CD4-positive, alpha-beta T cell treated with Interleukin-17A for 1 hour (primary cell): Measurements from ENCODE around the gene TRMO.

Experiments used
- DNase-seq: peaks from one replicate; pipeline ENCODE4 v3.0.0-alpha.2; 2020

Gene TRMO

DNA sequence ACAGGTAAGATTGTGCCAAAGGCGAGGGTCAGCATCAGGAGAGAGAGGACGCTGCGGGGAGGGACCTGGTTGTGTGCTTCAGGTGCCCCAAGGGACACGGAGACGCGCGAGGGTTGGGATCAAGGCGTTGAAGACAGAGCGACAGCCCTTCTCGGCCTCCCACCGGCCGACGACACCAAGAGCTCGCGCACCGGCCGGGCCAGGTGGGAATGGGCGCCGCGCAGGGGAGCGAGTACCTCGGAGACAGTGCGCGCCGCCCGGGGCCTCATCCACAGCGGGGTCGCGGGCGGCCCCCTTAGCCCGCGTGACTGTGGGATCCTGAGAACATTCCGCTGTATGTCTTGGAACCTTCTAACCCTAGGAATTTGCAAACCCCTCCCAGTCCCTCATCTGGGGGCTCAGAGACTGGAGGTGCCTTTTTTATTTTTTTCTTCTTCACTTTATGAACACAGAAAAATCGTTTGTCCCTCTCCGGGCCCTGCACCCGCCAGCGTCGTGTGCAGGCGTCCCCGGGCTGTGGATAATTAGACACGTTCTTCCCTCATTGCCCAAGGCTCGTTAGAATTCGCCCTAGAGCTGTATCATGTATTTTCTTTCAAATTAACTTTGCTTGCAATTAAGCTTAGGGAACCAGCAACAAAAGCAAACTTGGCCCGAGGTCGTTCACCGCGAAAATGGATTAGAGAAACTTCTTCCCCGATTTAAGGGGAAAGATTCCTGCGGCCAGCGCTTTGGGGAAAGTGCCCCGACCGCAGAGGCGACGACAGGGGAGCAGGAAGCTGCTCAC is 64.5 kb downstream of the TRMO start:
- DNase-seq: no peak

DNA sequence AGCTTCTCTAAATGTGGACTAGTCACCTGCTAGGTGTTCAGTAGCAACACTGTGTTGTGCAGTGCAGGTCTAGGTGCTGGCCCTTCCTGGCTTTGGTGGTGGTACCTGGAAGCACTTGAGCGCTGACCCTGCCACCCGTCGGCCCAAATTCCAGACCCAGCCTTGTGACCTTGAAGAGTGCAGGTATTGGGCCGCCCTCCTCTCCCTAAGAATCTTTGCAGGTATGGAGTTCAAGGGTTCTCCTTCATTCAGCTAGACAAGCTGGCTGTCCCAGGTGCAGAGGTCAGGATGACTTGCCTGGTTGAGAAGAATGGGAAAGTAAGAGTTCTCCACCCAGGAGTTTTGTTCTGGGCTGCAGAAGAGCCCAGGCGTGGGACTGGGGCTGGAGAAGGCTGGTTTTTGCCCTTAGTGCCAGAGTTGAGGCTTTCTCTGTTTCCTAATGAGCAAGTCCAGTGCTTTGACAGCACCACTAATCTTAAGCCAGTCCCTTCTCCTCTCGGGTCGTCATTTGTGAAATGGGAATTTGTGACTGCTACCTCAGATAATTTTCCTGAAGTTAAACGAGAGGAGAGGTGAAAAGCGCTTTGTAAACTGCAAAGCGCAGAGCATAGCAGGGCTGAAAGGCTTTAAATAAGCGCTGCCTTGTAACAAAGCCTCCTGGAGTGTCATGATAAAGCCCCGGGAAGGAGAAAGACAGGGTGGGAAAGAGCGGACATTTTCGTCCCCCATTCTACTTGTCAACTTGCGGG is 65.3 kb downstream of the TRMO start:
- no peak for DNase-seq

DNA sequence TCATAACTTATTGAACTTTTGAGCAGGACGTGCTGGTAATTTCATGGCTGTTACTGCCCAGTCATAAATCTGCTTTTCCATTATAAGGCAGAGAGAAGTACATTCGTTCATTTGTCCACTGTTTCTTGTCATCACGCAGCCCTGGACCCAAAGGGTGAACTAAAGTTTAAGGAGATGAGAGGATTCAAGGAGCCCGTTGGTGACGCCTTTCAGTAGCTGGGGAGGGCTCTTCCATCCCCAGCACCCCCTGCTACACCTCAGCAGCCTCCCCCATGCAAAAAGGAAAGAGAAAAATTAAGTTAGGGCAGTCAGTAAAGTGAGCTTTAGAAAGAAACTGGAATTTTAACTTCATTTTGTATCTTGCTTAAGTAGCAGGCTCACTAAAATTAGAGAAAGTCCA is 66.4 kb downstream of the TRMO start:
- no peak for DNase-seq

DNA sequence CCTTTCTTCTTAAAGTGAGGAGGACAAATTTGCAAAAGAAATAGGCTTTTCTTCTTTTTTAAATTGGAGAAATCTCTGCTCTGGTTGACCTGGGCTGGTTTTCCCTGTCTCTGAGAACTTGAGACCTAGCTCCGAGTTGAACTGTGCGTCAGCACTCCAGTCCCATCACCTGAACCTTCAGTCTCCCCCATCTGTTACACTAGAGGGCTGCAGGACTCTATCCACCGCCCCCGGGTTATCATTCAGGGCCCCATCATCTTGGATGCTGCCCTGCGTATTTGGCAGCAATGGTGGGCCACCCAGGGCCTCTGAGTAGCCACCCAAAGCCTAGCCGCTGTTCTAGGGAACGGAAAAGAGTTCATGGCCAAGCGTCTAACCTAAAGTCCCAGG is 66.8 kb downstream of the TRMO start:
- DNase-seq: no peak

DNA sequence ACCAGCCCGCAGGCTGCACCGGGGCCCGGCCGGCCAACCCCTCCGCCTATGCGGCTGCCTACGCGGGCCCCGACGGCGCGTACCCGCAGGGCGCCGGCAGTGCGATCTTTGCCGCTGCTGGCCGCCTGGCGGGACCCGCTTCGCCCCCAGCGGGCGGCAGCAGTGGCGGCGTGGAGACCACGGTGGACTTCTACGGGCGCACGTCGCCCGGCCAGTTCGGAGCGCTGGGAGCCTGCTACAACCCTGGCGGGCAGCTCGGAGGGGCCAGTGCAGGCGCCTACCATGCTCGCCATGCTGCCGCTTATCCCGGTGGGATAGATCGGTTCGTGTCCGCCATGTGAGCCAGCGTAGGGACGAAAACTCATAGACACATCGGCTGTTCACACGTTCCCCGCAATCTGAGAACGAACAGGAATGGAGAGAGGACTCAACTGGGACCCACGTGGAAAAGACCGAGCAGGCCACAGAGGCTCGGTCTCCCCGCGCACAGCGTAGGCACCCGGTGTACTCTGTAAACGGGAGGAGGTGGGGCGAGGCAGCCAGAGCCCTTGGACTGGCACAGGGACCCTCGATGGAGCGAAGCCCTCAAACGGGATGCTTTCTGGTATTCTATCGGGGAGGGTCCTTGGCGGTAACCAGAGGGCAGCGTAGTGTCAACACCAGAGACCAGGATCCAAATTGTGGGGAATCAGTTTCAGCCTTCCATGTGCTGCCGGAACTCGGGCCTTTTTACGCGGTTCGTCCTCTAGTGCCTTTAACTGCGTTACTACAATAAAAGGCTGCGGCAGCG is 67.4 kb downstream of the TRMO start:
- DNase-seq: no peak
